ENCODE results near the gene AIMP1.
A peak's percentile ranks its signal among the peaks of the same experiment; 100 is the strongest.

Gene AIMP1

GRCh38 chr4:106315968-106316772 is at the start of gene AIMP1, which contains the start of gene TBCK:
Gene AIMP1 (plus strand): TSS chr4:106316550. CDS start chr4:106325010, 8,460 bp downstream.
Gene TBCK (minus strand): TSS chr4:106316209. CDS start chr4:106308960, 7,249 bp downstream.
- DNase-seq: peak; percentile 86

GRCh38 chr4:106268786-106269185 is 47.6 kb upstream of the AIMP1 start:
- no peak for DNase-seq

DNA sequence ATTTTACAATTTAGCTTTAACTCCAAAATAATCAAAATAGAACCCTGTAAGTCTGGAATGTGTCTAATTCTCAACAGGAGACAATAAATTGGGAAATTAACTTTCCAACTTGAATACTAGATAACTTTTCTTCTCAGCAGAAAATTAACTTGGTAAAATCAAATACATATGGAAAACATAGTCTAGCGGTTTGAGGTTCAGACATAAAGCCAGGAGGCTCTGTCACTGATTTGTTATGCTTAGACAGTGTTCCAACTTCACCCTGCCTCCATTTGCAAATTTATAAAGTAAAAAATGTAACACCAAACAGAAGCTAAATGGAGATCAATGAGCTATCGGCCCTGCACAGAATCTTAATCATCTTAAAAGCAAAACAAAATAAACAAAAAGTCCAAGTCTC is 46.6 kb upstream of the AIMP1 start:
- no peak for DNase-seq

GRCh38 chr4:106270736-106271135 is 45.6 kb upstream of the AIMP1 start:
- DNase-seq: no peak

GRCh38 chr4:106273831-106274230 is 42.5 kb upstream of the AIMP1 start:
- no peak for DNase-seq

DNA sequence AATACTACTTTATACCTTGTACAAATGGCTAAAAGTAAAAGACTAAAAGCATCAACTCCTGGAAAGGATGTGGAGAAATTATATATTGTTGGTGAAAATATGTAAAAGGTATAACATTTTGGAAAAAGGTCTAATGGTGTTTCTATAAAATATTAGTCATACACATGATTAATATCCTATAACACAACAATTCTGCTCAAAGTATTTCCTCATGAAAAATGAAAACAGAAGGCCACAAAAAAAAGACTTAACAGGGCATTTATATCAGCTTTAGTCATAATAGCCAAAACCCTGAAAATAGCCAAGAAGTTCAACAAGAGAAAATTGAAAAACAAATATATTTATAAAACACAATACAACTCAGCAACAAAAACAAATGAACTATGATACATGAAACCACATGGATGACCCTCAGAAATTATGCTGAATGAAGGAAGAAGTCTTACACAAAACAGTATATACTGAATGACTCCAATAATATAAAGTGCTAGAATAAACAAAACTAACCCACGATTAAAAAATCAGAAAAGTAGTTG is 39.1 kb upstream of the AIMP1 start:
- no peak for DNase-seq

GRCh38 chr4:106284227-106284626 is 32.1 kb upstream of the AIMP1 start:
- DNase-seq: no peak

- no peak for DNase-seq
Observed at GRCh38 chr4:106286611-106287010, 29.7 kb upstream of the AIMP1 start.

DNA sequence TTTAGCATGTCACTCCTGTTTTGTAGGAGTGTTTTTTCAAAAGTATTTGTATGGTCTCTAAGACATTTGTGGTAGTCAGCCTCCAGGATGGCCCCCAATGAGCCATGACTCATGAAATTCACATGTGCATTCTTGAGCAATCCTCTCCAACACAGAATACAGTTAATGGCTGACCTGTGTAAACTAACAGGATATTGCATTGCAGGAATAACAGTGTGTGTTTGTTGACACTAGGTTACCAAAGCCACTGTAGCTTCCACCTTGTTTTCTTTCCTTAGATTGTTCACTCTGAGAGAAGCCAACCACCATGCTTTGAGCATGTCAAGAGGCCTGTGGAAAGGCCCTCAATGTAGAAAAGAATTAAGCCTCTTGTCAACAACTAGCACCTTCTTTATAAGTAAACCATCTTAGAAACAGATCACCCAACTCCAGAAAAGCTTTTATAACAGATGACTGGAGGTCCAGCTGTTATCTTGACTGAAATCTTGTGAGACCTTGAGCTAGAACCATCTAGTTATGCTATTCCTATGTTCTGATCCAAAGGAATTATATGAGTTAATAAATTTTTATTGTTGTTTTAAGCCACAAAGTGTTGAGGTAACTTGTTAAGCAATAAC is 28.9 kb upstream of the AIMP1 start:
- no peak for DNase-seq

DNA sequence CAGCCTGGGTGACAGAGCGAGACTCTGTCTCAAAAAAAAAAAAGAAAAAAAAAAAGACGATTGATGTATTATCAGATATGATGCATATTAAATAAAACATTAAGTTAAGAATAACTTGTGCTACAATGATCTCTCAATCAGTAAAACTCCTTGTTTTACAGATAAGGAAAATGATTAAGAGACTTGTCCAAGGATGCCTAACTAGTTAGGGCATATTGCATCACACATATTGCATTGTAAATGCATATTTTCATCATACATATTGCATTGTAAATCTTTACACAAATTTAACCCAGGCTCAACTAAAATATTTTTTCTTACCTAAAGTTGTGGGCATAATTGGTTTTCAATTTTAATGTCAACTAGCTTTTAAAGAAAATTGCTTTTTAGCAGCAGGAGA is 26.6 kb upstream of the AIMP1 start:
- DNase-seq: no peak

DNA sequence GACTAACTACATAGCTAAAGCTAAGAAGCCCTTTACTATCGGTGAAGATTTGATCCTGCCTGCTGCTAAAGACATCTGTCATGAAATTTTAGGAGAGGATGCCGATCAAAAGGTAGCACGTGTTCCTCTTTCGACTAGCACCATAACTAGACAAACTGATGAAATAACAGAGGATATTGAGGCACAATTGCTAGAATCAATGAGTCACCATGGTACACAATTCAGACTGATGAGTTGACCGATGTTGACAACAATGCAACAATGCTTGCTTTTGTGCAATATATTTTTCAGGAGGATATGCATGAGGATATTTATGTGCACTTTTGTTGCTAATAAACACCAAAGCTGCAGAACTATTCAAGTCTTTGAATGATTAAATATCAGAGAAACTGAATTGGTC is 24.7 kb upstream of the AIMP1 start:
- DNase-seq: no peak

- no peak for DNase-seq
Observed at GRCh38 chr4:106294062-106294461, 22.3 kb upstream of the AIMP1 start.

DNA sequence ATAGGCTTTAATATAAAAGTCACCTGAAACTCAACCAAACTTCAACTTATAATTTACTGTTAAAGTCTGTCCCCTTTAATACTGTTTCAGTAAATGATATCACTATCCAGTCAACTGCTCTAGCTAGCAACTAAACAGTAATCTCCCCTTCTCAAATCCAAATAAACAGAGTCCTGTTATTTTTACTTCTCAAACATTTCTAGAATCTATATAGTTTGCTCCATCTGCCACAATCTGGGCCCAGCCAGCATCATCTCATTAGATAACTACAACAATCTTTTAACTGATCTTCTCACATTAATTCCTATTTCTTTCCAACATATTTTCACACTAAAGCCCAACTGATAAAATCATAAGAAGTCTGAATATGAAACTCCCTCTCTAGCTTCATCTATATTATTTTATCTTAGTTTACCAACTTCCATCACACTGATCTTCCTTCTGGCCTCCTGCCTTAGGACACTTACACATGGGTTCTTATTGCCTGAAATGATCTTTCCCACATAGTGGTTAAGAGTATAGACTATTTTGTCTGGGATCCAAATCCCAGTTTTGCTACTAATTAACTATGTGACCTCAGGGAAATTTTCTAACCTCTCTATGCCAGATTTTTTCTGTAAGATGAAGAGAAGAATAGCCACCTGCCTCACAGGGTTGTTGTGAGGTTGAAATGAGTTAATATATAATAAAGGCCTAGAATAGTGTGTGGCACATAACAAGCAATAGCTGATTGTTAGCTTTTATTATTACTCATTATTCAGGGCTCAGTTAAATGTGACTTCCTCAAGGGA is 18.9 kb upstream of the AIMP1 start:
- DNase-seq: no peak

DNA sequence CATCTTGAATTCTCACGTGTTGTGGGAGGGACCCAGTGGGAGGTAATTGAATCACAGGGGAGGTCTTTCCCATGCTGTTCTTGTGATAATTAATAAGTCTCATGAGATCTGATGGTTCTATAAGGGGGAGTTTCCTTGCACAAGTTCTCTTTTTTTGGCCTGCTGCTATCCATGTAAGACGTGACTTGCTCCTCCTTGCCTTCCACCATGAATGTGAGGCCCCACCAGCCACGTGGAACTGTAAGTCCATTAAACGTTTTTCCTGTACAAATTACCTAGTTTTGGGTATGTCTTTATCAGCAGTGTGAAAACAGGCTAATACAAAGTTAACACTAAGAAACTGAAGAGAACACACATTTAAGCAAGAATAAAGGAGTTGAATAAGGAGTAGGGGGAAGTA is 16.4 kb upstream of the AIMP1 start:
- no peak for DNase-seq

- no peak for DNase-seq
Observed at GRCh38 chr4:106301393-106302061, 14.8 kb upstream of the AIMP1 start.

DNA sequence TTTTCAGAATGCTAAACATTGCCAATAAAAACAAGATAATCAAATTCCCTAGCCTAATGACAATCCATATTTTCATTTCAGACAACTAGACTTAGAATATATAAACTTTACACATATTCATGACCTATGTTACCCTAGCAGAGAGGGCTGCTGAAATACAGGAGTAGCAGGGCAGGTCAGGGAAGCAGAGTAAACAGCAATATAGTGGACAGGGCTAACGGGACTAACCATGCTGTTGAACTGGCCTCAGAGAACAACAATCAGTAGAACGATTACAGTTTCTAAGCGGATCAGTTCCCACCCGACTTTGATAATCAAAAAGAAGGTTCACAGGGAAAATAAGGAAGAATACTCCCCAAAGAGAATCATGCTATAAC is 14.3 kb upstream of the AIMP1 start:
- DNase-seq: no peak

- DNase-seq: no peak
Observed at GRCh38 chr4:106303548-106304281, 12.6 kb upstream of the AIMP1 start.

GRCh38 chr4:106304632-106305031 is 11.7 kb upstream of the AIMP1 start:
- DNase-seq: no peak

GRCh38 chr4:106305435-106306055 is 10.8 kb upstream of the AIMP1 start:
- no peak for DNase-seq

DNA sequence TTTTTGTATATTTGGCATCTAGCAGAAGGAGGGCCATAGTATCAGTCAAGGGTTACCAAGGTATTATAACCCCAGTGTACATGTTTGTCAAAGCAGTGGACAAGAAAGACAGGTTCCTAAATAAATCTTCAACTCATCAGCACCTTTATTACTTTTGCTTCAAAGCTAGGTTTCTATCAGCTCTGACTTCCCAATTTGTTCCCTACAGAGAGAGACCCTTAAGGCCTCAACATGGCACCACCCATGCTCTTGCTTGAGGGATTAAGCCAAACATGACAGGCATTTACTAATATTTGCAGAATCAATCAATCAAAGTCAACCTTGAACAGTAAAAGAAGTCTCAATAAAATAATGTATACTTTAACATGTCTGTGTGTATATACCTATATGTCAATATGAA is 9.8 kb upstream of the AIMP1 start:
- no peak for DNase-seq

- no peak for DNase-seq
Observed at GRCh38 chr4:106312377-106312776, 4.0 kb upstream of the AIMP1 start.
